CD4-positive, alpha-beta T cell (primary cell): ENCODE results near the gene MRO. TPM values are rescaled to one million over a fixed set of nuclear protein-coding genes. Genes with fewer than 3 reads are reported as not detected.

Experiments used
- ATAC-seq: fragments of 200-7000 bp; cut with Tn5 transposase; one replicate; pipeline ENCODE4 v1.10.0; 2022; ENCODE audit warnings: mild to moderate bottlenecking; ENCODE audit not compliant: poor library complexity
- CTCF ChIA-PET: fragments of 350-600 bp; sonication (Branson Sonifier 250); formaldehyde crosslinking; loops from one replicate; lab custom pipeline; 2021; ENCODE audit warnings: antibody characterized with exemption, inconsistent platforms; lab: Charles Lee
- POLR2A ChIA-PET: fragments of 350-600 bp; sonication (Branson Sonifier 250); formaldehyde crosslinking; loops from one replicate; lab custom pipeline; 2021; ENCODE audit warnings: antibody characterized with exemption, inconsistent platforms; lab: Charles Lee
- DNase-seq, 14 experiments: peaks; one replicate each; pipeline ENCODE4 v3.0.0-alpha.2; 2013 to 2020; ENCODE audit warnings: mixed read lengths in 2 of 14
- H3K27ac ChIP-seq, 2 donors: one replicate each; pipeline versions ENCODE4 v1.5.1 to v1.7.0; 2013; ENCODE audit warnings: low read length in 2 of 2, low read depth in 1 of 2, mild to moderate bottlenecking in 1 of 2
- H3K27me3 ChIP-seq, 2 experiments: 1 replicate in 1 of 2; 2 replicates in 1 of 2; pipeline versions ENCODE4 v1.6.1 to v1.7.0; 2013; ENCODE audit warnings: low read length in 2 of 2, control low read depth in 1 of 2, mild to moderate bottlenecking in 1 of 2, moderate library complexity in 1 of 2; ENCODE audit not compliant: insufficient read depth in 2 of 2, control insufficient read depth in 1 of 2
- H3K36me3 ChIP-seq: one replicate; pipeline ENCODE4 v1.6.1; 2013; ENCODE audit warnings: low read length, control low read depth; ENCODE audit not compliant: insufficient read depth
- H3K4me1 ChIP-seq: one replicate; pipeline ENCODE4 v1.6.1; 2013; ENCODE audit warnings: low read length, control low read depth; ENCODE audit not compliant: insufficient read depth
- H3K4me3 ChIP-seq: one replicate; pipeline ENCODE4 v1.5.1; 2013; ENCODE audit warnings: mild to moderate bottlenecking, low read length, moderate library complexity
- H3K9me3 ChIP-seq, 2 experiments: 1 replicate in 1 of 2; 2 replicates in 1 of 2; pipeline versions ENCODE4 v1.6.1 to v1.7.0; 2013; ENCODE audit warnings: low read length in 2 of 2, mild to moderate bottlenecking in 2 of 2, control low read depth in 1 of 2, moderate library complexity in 1 of 2; ENCODE audit not compliant: control insufficient read depth in 1 of 2, insufficient read depth in 1 of 2
- H3K27ac Mint-ChIP-seq: one replicate; pipeline ENCODE4 v1.8.0; 2020; ENCODE audit warnings: mixed read lengths
- H3K27me3 Mint-ChIP-seq: one replicate; pipeline ENCODE4 v1.8.0; 2021; ENCODE audit warnings: mixed read lengths
- H3K36me3 Mint-ChIP-seq: one replicate; pipeline ENCODE4 v1.8.0; 2021; ENCODE audit warnings: low read depth, mixed read lengths
- H3K4me1 Mint-ChIP-seq: one replicate; pipeline ENCODE4 v1.8.0; 2021; ENCODE audit warnings: low read depth, mixed read lengths
- H3K4me3 Mint-ChIP-seq: one replicate; pipeline ENCODE4 v1.8.0; 2020; ENCODE audit warnings: mild to moderate bottlenecking, mixed read lengths
- H3K9me3 Mint-ChIP-seq: one replicate; pipeline ENCODE4 v1.8.0; 2020; ENCODE audit warnings: mixed read lengths
- intact Hi-C, 2 experiments: fragments of 100-400 bp; cut with DNase I in 1 of 2; cut with micrococcal nuclease in 1 of 2; formaldehyde crosslinking; loops; one replicate each; pipeline versions ENCODE4 v1.15.1 to v1.9.0; 2023 to 2025; cut with DNase I, micrococcal nuclease
- total RNA-seq, 174 experiments: library from RNA in 2 of 174; stranded (reverse) in 2 of 174; gene quantifications; one replicate each; pipeline ENCODE4 v1.2.3 and lab custom pipeline; 2021 to 2026
- TF ChIP-seq, protein P1 (sequence below): fragments of 200-600 bp; IDR thresholded peaks from one replicate; pipeline ENCODE4 v1.8.0; 2022; ENCODE audit warnings: antibody characterized with exemption, mild to moderate bottlenecking

Gene MRO
- total RNA-seq, 2 experiments from 2014 or later: not detected

- POLR2A ChIA-PET: no interaction called here
- H3K4me3 Mint-ChIP-seq: no peak overlapping the region
- no peak for DNase-seq
Measured at GRCh38 chr18:50822756-50823155, 2.9 kb upstream of the MRO start.

GRCh38 chr18:50820901-50821520, 1.2 kb upstream of the MRO start:
- Mint-ChIP-seq H3K27ac (no peak overlapping the region), H3K4me1 (no peaks in the 10 kb centered on the region), H3K9me3 (no peaks in the 10 kb centered on the region), H3K4me3 (no peak overlapping the region), H3K27me3 (peaks cover 18% of the 10 kb centered on the region), H3K36me3 (no peaks in the 10 kb centered on the region)
- Histone ChIP-seq H3K9me3 (no peaks in the 10 kb centered on the region), H3K4me3 (no peak overlapping the region), H3K27me3 (peaks cover 7 to 11% of the 10 kb centered on the region in 2 experiments), H3K4me1 (peaks cover 14% of the 10 kb centered on the region), H3K27ac (no peak overlapping the region), H3K36me3 (no peaks in the 10 kb centered on the region)
- CTCF ChIA-PET: no interaction called here
- intact Hi-C loops: loop anchor here (1.0 to 10.0 kb wide), 3 partner anchors 54 to 230 kb away; partner anchors contain the start of gene ME2 (in 1 of the 2)
- POLR2A ChIA-PET: interaction anchor here (0.8 to 1.9 kb wide), 2 partner anchors 58 to 147 kb away, joined by 3 to 5 read pairs; partner anchors contain the start of genes ELAC1 and ME2
- TF ChIP-seq, protein P1, sequence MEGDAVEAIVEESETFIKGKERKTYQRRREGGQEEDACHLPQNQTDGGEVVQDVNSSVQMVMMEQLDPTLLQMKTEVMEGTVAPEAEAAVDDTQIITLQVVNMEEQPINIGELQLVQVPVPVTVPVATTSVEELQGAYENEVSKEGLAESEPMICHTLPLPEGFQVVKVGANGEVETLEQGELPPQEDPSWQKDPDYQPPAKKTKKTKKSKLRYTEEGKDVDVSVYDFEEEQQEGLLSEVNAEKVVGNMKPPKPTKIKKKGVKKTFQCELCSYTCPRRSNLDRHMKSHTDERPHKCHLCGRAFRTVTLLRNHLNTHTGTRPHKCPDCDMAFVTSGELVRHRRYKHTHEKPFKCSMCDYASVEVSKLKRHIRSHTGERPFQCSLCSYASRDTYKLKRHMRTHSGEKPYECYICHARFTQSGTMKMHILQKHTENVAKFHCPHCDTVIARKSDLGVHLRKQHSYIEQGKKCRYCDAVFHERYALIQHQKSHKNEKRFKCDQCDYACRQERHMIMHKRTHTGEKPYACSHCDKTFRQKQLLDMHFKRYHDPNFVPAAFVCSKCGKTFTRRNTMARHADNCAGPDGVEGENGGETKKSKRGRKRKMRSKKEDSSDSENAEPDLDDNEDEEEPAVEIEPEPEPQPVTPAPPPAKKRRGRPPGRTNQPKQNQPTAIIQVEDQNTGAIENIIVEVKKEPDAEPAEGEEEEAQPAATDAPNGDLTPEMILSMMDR: no peak
- peak in 2 of 14 experiments; percentile 8 to 22 for DNase-seq
- no peak for ATAC-seq

More at GRCh38 chr18:50822756-50823155, 2.9 kb upstream of the MRO start:
- peaks cover 14% of the 10 kb centered on the region for H3K4me1 ChIP-seq
- Mint-ChIP-seq H3K9me3 (no peaks in the 10 kb centered on the region), H3K27ac (no peak overlapping the region), H3K36me3 (no peaks in the 10 kb centered on the region), H3K27me3 (peaks cover 10% of the 10 kb centered on the region), H3K4me1 (no peaks in the 10 kb centered on the region)
- no peak overlapping the region for H3K27ac ChIP-seq
- H3K27me3 ChIP-seq: peaks cover 7 to 11% of the 10 kb centered on the region in 2 experiments
- no peaks in the 10 kb centered on the region for H3K9me3 ChIP-seq
- CTCF ChIA-PET: no interaction called here
- no peak for ATAC-seq
- no peaks in the 10 kb centered on the region for H3K36me3 ChIP-seq
- TF ChIP-seq, protein P1: no peak
- no peak overlapping the region for H3K4me3 ChIP-seq
- intact Hi-C loops: loop anchor here (10.0 kb wide), 2 partner anchors 52 to 92 kb away; partner anchors contain the start of gene ME2 (in 1 of the 2)

DNA sequence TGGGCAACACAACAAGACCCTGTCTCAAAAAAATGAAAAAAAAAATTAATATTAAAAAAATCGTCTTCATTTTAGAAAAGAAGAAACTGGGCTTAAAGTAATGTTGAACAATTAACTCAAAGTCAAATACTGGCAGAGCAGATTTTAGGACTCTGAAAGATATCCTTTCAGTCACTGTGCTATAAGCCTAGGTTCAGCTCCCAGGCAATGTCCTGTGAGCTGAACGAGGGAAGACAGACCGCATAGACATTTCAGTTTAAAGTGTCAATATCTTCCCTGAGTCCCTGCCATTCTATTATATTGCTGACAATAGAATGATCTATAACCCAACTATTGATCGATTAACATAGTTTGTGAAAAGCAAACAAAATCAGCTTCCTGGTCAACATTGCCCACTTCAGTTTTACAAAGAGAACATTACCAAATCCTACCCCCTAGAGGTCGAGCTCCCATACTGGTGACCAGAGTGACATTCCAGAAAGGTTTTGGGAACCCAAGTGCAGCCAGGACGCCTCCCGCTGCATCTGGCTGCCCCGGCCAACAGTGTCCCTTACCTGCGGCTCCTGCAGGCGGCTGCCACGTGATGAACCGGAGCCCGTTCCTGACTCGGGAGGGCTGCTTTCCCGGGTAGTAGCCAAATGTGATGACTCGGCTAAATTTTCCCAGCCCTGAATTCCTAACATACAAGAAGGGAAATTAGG, 639 bp downstream of the MRO start:
- peaks cover 14% of the 10 kb centered on the region for H3K4me1 ChIP-seq
- H3K27ac ChIP-seq: no peak overlapping the region
- no peaks in the 10 kb centered on the region for H3K4me1 Mint-ChIP-seq
- no peak for ATAC-seq
- H3K4me3 ChIP-seq: no peak overlapping the region
- H3K27me3 Mint-ChIP-seq: peaks cover 26% of the 10 kb centered on the region
- no peak overlapping the region for H3K4me3 Mint-ChIP-seq
- TF ChIP-seq, protein P1: no peak
- peak in 3 of 14 experiments; percentile 3 to 15 (median 12) for DNase-seq
- no peaks in the 10 kb centered on the region for H3K9me3 ChIP-seq
- peaks cover 7 to 11% of the 10 kb centered on the region in 2 experiments for H3K27me3 ChIP-seq
- CTCF ChIA-PET: interaction anchor here (1.6 kb wide), 1 partner anchor 233 kb away, joined by 12 read pairs; no protein-coding TSS in a partner anchor
- no peaks in the 10 kb centered on the region for H3K36me3 ChIP-seq
- no peaks in the 10 kb centered on the region for H3K36me3 Mint-ChIP-seq
- H3K27ac Mint-ChIP-seq: no peak overlapping the region
- POLR2A ChIA-PET: no interaction called here
- no peaks in the 10 kb centered on the region for H3K9me3 Mint-ChIP-seq
- intact Hi-C loops: no loop called here
